SK-N-SH treated with all-trans-retinoic acid at 6 μM for 48 hours (cell line): ENCODE measurements around the gene KLHDC2.

Experiments used
- ARNTL ChIP-seq: fragments of 450-650 bp; formaldehyde crosslinking; IDR thresholded peaks from 2 replicates; pipeline ENCODE4 v1.5.0; 2020; ENCODE audit warnings: low read depth, mild to moderate bottlenecking, moderate library complexity, borderline replicate concordance
- ESRRG ChIP-seq: fragments of 250-450 bp; sonication (Bioruptor Pico); IDR thresholded peaks from 2 replicates; pipeline ENCODE4 v1.6.1; 2021; ENCODE audit warnings: mild to moderate bottlenecking
- ISL1 ChIP-seq: fragments of 250-450 bp; sonication (Bioruptor Pico); IDR thresholded peaks from 2 replicates; pipeline ENCODE4 v2.1.2; 2022; ENCODE audit warnings: mild to moderate bottlenecking, moderate library complexity
- OSR1 ChIP-seq: fragments of 250-450 bp; sonication (Bioruptor Pico); IDR thresholded peaks from 2 replicates; pipeline ENCODE4 v1.8.0; 2022; ENCODE audit warnings: moderate library complexity, mild to moderate bottlenecking, inconsistent platforms
- PPARA ChIP-seq: fragments of 250-450 bp; sonication (Bioruptor Pico); IDR thresholded peaks from 2 replicates; pipeline ENCODE4 v1.5.0; 2020; ENCODE audit warnings: mild to moderate bottlenecking, borderline replicate concordance
- TCF4 ChIP-seq: fragments of 250-450 bp; sonication (Bioruptor Pico); IDR thresholded peaks from 2 replicates; pipeline ENCODE4 v1.8.0; 2021; ENCODE audit warnings: mild to moderate bottlenecking, moderate library complexity, borderline replicate concordance
- TOX ChIP-seq: fragments of 250-450 bp; sonication (Bioruptor Pico); IDR thresholded peaks from 2 replicates; pipeline ENCODE4 v1.8.0; 2021; ENCODE audit warnings: mild to moderate bottlenecking, moderate library complexity, borderline replicate concordance
- ZC3H10 ChIP-seq: fragments of 250-450 bp; sonication (Bioruptor Pico); IDR thresholded peaks from 2 replicates; pipeline ENCODE4 v1.5.1; 2021; ENCODE audit warnings: mild to moderate bottlenecking, moderate library complexity
- ZFP3 ChIP-seq: fragments of 250-450 bp; sonication (Bioruptor Pico); IDR thresholded peaks from 2 replicates; pipeline ENCODE4 v1.5.0; 2020; ENCODE audit warnings: mild to moderate bottlenecking, moderate library complexity
- ZFP30 ChIP-seq: fragments of 450-650 bp; formaldehyde crosslinking; IDR thresholded peaks from 2 replicates; pipeline ENCODE4 v1.5.0; 2022; ENCODE audit warnings: mild to moderate bottlenecking, moderate library complexity
- ZNF565 ChIP-seq: fragments of 450-650 bp; formaldehyde crosslinking; conservative IDR thresholded peaks from 2 replicates; pipeline ENCODE4 v1.5.0; 2020; ENCODE audit warnings: low read depth, mild to moderate bottlenecking, moderate library complexity
- ZNF8 ChIP-seq: fragments of 450-650 bp; formaldehyde crosslinking; IDR thresholded peaks from 2 replicates; pipeline ENCODE4 v1.5.0; 2020; ENCODE audit warnings: mild to moderate bottlenecking, moderate library complexity
- TF ChIP-seq, protein P1 (sequence below): fragments of 250-450 bp; sonication (Bioruptor Pico); IDR thresholded peaks from 2 replicates; pipeline ENCODE4 v1.8.0; 2021; ENCODE audit warnings: low read depth, mild to moderate bottlenecking, moderate library complexity, borderline replicate concordance
- TF ChIP-seq, protein P2 (sequence below): fragments of 250-450 bp; sonication (Bioruptor Pico); IDR thresholded peaks from 2 replicates; pipeline ENCODE4 v1.5.0; 2020; ENCODE audit warnings: mild to moderate bottlenecking, moderate library complexity

DNA sequence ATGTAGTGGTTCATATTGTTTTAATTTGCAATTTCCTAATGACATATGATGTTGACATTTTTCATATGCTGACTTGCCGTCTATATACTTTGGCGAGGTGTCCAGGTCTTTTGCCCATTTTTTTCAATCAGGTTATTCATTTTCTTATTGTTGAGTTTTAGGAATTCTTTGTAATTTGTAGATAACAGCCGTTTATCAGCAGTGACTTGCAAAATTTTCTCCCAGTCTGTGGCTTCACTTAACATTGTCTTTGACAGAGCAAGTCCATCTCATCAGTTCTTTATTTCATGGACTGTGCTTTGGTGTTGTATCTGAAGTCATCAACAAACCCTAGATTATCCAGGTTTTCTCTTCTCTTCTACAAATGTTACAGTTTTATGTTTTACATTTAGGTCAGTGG lies 12.6 kb upstream of the KLHDC2 start:
- TF ChIP-seq ISL1 (CRISPR knock-in tag) (no peak), ZNF565 (CRISPR knock-in tag) (no peak), ESRRG (no peak), PPARA (no peak), TCF4 (CRISPR knock-in tag) (no peak), ZC3H10 (CRISPR knock-in tag) (no peak), ZNF8 (CRISPR knock-in tag) (no peak), TOX (no peak), ARNTL (no peak), ZFP3 (CRISPR knock-in tag) (no peak), ZFP30 (CRISPR knock-in tag) (no peak), OSR1 (CRISPR knock-in tag) (no peak)
- TF ChIP-seq, protein P1, sequence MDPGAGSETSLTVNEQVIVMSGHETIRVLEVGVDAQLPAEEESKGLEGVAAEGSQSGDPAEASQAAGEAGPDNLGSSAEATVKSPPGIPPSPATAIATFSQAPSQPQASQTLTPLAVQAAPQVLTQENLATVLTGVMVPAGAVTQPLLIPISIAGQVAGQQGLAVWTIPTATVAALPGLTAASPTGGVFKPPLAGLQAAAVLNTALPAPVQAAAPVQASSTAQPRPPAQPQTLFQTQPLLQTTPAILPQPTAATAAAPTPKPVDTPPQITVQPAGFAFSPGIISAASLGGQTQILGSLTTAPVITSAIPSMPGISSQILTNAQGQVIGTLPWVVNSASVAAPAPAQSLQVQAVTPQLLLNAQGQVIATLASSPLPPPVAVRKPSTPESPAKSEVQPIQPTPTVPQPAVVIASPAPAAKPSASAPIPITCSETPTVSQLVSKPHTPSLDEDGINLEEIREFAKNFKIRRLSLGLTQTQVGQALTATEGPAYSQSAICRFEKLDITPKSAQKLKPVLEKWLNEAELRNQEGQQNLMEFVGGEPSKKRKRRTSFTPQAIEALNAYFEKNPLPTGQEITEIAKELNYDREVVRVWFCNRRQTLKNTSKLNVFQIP (CRISPR knock-in tag) = no peak
- TF ChIP-seq, protein P2, sequence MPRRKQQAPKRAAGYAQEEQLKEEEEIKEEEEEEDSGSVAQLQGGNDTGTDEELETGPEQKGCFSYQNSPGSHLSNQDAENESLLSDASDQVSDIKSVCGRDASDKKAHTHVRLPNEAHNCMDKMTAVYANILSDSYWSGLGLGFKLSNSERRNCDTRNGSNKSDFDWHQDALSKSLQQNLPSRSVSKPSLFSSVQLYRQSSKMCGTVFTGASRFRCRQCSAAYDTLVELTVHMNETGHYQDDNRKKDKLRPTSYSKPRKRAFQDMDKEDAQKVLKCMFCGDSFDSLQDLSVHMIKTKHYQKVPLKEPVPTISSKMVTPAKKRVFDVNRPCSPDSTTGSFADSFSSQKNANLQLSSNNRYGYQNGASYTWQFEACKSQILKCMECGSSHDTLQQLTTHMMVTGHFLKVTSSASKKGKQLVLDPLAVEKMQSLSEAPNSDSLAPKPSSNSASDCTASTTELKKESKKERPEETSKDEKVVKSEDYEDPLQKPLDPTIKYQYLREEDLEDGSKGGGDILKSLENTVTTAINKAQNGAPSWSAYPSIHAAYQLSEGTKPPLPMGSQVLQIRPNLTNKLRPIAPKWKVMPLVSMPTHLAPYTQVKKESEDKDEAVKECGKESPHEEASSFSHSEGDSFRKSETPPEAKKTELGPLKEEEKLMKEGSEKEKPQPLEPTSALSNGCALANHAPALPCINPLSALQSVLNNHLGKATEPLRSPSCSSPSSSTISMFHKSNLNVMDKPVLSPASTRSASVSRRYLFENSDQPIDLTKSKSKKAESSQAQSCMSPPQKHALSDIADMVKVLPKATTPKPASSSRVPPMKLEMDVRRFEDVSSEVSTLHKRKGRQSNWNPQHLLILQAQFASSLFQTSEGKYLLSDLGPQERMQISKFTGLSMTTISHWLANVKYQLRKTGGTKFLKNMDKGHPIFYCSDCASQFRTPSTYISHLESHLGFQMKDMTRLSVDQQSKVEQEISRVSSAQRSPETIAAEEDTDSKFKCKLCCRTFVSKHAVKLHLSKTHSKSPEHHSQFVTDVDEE (CRISPR knock-in tag) = no peak
